GM19043 (cell line): ENCODE results near the gene CFTR.

Experiments used
- ATAC-seq: cut with Tn5 transposase; IDR thresholded peaks from one replicate; pipeline ENCODE4 v1.9.1; 2021; ENCODE audit warnings: low read depth; ENCODE audit not compliant: unreplicated experiment

CFTR gene

GRCh38 chr7:117581424-117581823, 101.6 kb downstream of the CFTR start:
- ATAC-seq = no peak

GRCh38 chr7:117582219-117582704, 102.4 kb downstream of the CFTR start:
- no peak for ATAC-seq

- ATAC-seq = no peak
Observed at GRCh38 chr7:117587931-117588330, 108.1 kb downstream of the CFTR start.

DNA sequence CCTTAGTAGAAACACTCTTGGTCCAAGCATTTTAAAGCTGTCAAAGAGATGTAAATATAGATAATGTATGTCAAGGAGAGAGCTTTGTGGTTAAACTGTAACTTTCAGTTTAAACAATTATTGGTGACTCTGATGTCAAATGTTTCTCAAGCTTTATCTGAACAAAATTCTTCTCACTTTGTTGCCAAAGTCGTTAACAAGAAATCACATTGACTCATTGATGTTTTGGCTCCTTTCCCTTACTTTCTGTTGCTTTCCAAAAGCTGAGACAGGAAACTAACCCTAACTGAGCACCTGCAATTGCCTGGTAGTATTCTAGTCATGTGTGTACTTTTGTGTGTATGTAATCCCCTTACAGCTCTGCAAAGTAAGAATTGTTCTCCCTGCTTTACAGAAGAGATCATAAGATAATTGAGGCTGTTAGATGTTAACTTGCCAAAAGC, 108.5 kb downstream of the CFTR start:
- ATAC-seq = no peak

- no peak for ATAC-seq
Observed at GRCh38 chr7:117590191-117590590, 110.4 kb downstream of the CFTR start.

- no peak for ATAC-seq
Observed at GRCh38 chr7:117592011-117592635, 112.3 kb downstream of the CFTR start.

GRCh38 chr7:117596134-117596533, 116.3 kb downstream of the CFTR start:
- ATAC-seq = no peak

GRCh38 chr7:117597755-117598154, 117.9 kb downstream of the CFTR start:
- ATAC-seq = no peak

DNA sequence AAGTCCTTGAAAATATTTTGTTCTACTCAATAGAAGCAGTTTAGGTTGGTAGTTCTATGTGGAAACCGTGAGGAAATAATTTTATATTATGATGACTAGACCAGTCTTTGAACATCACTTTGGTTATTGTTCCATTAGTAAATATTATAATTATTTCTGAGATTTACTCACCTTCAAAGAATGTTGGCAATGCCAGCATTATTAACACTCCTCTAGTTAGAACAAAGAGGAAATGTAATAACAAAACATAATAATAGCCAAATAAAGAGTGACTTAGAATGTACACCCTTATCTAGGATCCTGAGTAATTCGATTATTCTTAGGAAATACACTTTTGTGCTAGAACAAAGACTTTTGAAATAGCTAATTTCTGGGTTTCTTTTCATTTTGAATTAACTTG, 121.1 kb downstream of the CFTR start:
- no peak for ATAC-seq

GRCh38 chr7:117603627-117604026, 123.8 kb downstream of the CFTR start:
- ATAC-seq = no peak

GRCh38 chr7:117605712-117606111, 125.9 kb downstream of the CFTR start:
- no peak for ATAC-seq

DNA sequence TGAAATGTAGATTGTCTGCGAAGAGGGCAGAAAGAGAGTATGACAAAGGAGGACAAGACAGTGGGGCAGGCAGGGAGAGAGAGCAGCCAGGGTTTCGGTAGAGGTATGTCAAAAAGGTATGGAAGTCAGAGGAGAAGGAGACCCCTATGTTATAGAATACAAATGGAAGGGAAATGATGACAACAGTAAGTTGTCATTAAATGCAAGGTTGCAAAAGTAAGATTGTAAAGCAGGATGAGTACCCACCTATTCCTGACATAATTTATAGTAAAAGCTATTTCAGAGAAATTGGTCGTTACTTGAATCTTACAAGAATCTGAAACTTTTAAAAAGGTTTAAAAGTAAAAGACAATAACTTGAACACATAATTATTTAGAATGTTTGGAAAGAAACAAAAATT, 126.3 kb downstream of the CFTR start:
- ATAC-seq = no peak

DNA sequence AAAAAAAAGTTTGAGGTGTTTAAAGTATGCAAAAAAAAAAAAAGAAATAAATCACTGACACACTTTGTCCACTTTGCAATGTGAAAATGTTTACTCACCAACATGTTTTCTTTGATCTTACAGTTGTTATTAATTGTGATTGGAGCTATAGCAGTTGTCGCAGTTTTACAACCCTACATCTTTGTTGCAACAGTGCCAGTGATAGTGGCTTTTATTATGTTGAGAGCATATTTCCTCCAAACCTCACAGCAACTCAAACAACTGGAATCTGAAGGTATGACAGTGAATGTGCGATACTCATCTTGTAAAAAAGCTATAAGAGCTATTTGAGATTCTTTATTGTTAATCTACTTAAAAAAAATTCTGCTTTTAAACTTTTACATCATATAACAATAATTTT, 130.6 kb downstream of the CFTR start:
- ATAC-seq = no peak

- no peak for ATAC-seq
Observed at GRCh38 chr7:117612637-117613036, 132.8 kb downstream of the CFTR start.

GRCh38 chr7:117616694-117617093, 136.9 kb downstream of the CFTR start:
- no peak for ATAC-seq

- ATAC-seq = no peak
Observed at GRCh38 chr7:117619681-117620080, 139.9 kb downstream of the CFTR start.

DNA sequence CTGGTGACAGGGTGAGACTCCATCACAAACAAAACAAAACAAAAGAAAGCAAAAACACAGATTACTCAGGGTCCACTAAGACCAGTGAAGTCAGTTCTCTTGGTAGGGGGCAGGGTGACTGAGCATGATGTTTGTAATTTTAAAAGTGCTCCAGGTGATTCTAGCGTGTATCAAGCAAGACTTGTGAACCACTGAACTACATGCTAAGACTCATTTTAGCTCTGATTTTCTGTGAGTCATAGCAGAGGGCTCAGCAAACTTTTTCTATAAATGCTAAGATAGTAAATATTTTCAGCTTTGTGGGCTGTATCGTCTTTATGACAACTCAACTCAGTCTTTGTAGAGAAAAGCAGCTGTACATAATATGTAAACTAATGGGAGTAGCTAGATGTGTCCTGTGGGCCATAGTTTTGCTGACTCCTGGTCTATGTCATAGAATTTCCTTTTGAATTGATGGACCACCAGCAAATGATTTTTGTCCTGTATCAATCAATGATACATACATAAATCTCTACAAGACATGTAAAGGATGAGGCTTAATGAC, 141.3 kb downstream of the CFTR start:
- no peak for ATAC-seq

DNA sequence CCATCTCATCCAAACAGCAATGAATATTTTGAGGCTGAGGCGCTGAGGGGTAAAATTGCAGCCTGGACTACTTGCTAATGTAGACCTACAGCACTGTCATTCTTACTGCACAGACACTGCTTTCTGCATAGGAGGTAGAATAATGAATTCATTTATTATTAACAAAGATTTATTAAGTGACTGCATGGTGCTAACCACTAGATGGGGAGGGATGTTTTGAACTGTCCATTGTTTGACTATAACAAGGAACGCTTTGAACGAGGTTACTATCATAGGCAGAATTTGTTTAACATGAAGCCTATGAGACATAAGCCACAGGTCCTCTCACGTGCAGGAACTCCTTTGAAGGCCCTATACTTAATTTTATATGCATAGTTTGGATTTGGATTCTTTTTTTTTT, 143.8 kb downstream of the CFTR start:
- no peak for ATAC-seq

- no peak for ATAC-seq
Observed at GRCh38 chr7:117630501-117630900, 150.7 kb downstream of the CFTR start.

DNA sequence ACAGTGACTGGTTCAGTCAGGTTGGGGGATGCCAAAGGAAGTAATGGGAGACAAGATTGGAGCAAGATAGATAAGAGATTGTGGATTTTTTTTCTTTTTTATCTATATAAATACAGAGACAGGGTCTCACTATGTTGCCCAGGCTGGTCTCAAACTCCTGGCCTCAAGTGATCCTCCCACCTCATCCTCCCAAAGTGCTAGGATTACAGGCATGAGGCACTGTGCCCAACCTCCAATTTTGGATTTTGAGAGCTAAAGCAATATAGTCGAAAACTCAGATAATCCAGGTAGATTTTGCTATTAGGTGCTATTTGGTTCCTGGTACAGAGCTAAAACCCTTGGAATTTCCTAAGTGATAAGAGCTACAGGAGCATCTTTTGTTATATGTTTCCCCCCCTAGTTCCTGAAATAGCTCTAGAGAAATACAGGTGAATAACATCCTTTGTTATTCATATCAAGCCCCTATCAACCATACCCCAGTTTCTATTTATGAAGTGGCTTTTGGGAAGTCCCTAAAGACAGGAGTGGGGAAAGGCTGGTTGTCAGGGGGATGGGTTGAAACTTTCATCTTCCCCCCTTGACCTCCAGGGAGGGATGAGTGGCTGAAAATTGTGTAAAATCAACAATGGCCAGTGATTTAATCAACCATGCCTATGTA, 151.2 kb downstream of the CFTR start:
- ATAC-seq = no peak

DNA sequence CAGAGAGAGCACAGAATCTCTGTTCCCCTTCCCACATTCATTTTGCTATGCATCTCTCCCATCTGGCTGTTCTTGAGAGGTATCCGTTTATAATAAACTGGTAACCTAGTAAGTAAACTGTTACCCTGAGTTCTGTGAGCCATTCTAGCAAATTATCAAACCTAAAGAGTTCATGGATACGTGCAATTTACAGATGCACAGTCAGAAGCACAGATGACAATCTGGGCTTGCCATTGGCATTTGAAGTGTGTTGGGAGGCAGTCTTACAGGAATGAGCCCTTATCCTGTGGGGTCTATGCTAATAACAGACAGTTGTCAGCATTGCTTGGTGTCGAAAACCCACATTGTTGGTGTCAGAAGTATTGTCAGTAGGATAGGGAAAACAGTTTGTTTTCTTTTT, 151.8 kb downstream of the CFTR start:
- ATAC-seq = no peak

DNA sequence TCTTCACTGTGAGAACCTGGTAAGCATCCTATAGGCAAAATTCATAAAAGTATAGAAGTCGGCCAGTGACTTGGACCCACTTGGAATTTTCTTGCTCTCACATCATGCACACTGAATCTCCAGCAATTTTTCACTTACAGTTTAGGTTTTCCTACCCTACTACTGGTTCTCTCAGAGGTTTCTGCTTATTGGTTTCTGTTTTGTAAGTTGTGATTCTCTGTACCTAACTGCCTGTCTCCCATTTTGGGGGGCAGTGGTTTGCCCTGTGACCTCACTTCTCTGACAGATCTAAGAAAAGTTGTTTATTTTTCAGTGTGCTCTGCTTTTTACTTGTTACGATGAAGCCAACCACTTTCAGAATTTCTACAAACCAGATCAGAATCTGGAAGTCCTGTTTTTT, 158.1 kb downstream of the CFTR start:
- ATAC-seq = no peak
